ENCODE measurements around the gene FRY.

The FRY gene

DNA sequence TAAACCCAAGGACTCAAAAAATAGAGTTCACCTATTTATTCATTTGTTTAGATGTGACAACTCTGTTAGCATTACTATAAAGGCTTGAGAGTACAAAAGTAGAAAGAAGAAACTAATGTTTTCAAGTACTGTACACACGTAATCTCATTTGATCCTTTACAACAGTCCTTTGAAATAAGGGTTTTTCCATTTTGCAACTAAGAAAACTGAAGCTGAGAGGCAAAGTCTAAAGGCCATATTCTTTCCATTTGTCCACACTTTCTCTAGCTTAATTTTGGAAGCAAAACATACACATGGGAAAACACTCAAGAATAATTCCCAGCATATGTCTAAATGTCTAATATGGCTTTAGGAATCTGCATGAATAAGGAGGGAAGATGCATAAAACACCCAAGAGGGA is 249.5 kb downstream of the FRY start:
- Mint-ChIP-seq H3K4me1 (ENCODE audit: low read depth) (no peaks in the 10 kb centered on the region), H3K27ac (no peak overlapping the region), H3K4me3 (no peak overlapping the region), H3K9me3 (ENCODE audit: low read depth) (no peaks in the 10 kb centered on the region), H3K36me3 (no peaks in the 10 kb centered on the region), H3K27me3 (no peaks in the 10 kb centered on the region)

DNA sequence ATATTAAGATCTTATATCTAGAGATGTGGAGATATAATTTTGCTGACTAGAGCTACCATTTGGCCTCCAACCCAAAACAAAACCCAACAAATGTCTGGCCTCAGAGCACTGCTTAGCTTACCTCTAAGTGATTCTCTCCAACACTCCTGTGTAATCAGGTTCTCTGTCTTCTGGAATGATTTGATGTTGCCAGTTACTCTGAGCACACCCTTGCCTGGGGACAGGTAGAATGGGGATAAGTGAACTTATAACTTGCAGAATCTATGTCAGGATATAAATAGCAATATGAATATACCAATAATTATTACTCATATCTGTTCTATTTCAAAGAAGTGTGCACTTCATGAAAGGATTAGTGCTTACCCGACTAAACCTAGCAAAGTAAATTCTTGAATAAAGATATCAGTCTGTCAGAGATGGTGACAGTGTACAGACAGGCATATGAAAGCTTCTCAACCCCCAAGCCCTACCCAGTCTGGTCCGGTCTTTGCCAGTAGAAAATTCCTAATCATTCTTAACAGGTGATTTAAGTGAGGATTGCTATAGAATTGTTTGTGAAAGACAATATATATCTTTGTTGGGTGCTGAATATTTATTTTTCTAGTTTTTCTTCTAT is 250.6 kb downstream of the FRY start:
- Mint-ChIP-seq H3K36me3 (no peaks in the 10 kb centered on the region), H3K4me3 (no peak overlapping the region), H3K27ac (no peak overlapping the region), H3K4me1 (ENCODE audit: low read depth) (no peaks in the 10 kb centered on the region), H3K27me3 (no peaks in the 10 kb centered on the region), H3K9me3 (ENCODE audit: low read depth) (no peaks in the 10 kb centered on the region)

DNA sequence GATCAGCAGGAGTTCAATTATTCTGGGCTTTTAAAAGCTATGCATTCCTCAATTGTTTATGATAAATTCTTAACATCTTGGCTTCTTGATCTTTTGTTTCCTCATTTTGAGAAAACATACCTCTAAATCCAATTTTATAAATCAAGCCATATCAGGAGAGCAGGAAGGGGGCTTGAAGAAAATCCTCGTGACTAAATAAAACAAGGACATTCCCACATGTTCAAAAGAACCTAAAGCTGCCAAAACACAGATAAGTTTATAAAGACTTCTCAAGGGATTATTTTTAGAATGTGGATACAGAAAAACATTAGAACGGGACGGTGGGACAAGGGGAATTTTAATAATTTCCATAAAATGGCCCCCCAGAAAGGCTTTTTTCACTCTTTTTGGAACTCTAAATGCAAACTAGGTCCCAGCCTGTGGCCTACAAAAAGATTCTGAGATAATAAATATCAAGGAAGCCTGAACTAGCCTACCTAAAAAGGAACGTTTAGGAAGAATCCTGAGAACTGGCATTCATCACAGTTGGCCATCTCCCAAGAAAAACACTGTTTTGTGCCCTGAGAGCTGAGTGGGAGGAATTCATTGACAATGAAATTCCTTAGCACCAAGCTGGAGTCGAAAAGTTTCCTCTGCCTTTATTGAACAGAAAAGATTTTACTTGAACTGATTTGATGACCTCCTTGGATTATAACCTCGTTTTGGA is 253.5 kb downstream of the FRY start:
- no peaks in the 10 kb centered on the region for H3K36me3 Mint-ChIP-seq
- H3K4me3 Mint-ChIP-seq = no peak overlapping the region
- no peak overlapping the region for H3K27ac Mint-ChIP-seq
- no peaks in the 10 kb centered on the region for H3K9me3 Mint-ChIP-seq (ENCODE audit: low read depth)
- no peaks in the 10 kb centered on the region for H3K4me1 Mint-ChIP-seq (ENCODE audit: low read depth)
- H3K27me3 Mint-ChIP-seq = no peaks in the 10 kb centered on the region

DNA sequence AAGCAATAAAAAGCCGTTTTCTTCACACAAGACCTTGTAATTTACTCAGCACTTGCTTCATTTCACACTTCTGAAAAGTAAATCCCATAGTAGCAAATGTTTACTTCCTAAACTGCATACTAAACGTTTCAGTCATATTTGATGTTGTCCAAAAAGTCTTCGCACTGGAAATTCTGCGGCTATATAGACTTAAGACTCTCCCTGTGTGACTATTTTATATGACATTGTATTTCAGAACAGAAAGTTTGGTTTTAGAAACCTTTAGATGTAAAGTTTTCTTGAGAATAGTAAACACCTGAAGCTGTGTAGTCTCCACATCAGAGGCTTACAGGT is 254.0 kb downstream of the FRY start:
- no peaks in the 10 kb centered on the region for H3K4me1 Mint-ChIP-seq (ENCODE audit: low read depth)
- no peaks in the 10 kb centered on the region for H3K27me3 Mint-ChIP-seq
- H3K36me3 Mint-ChIP-seq = no peaks in the 10 kb centered on the region
- H3K27ac Mint-ChIP-seq = no peak overlapping the region
- no peaks in the 10 kb centered on the region for H3K9me3 Mint-ChIP-seq (ENCODE audit: low read depth)
- no peak overlapping the region for H3K4me3 Mint-ChIP-seq

DNA sequence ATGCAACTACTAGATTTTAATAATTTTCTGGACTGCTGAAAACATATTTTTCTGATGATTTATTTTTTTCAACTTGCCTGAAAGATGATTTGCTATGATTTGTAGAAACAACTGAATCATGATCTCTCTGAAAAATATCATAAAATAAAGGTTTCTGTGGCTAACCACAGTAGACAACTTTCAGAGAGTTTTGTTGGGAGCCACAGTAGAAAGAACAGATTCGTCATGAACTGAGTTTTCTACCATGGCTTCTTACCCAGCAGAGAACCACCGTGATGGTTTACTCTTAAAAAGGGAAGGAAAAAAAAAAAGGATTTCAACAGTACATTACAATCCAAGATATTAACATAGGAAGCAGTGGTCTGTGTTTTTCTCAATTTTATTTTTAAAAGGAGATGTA is 265.6 kb downstream of the FRY start:
- Mint-ChIP-seq H3K27ac (no peak overlapping the region), H3K9me3 (ENCODE audit: low read depth) (no peaks in the 10 kb centered on the region), H3K36me3 (no peaks in the 10 kb centered on the region), H3K4me3 (no peak overlapping the region), H3K27me3 (peaks cover 14% of the 10 kb centered on the region), H3K4me1 (ENCODE audit: low read depth) (no peaks in the 10 kb centered on the region)

DNA sequence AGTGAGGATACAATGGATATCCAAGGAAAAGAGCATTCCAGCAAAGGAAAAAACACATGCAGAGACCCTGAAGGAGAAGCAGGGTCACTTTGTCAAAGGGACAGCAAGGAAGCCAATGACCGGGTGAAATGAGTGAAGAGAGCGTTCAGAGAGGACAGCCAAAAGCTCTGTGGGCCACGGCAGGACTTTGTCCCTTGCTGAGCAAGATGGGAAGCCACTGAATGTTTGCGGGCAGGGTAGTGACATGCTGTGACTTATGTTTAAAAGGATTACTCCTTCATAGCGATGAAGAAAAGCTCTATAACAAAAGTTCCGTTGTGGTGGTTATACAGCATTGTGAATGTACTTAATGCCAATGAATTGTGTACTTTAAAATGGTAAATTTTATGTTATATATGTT is 267.1 kb downstream of the FRY start:
- Mint-ChIP-seq H3K4me3 (no peak overlapping the region), H3K27ac (no peak overlapping the region), H3K9me3 (ENCODE audit: low read depth) (no peaks in the 10 kb centered on the region), H3K4me1 (ENCODE audit: low read depth) (no peaks in the 10 kb centered on the region), H3K36me3 (no peaks in the 10 kb centered on the region), H3K27me3 (peaks cover 14% of the 10 kb centered on the region)

DNA sequence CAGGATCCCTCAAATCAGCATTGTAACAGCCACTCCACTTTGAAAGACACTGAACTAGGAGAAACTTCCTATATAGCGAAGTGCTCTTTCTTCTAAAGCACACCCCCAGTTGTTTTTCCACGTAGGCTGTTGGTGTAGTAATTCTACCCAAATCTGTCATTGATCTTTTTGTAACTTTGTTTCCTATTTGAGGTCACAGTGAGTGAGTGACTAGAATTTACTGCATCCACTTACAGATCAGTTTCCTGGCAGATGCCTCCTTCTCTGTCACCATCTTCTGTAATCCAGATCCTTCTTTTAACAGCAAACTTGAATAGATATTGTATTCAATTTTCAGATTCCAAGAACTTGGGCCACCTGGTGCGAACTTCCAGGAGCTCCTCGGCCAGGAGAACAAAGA is 268.3 kb downstream of the FRY start:
- Mint-ChIP-seq H3K9me3 (ENCODE audit: low read depth) (no peaks in the 10 kb centered on the region), H3K27me3 (peaks cover 16% of the 10 kb centered on the region), H3K27ac (no peak overlapping the region), H3K36me3 (no peaks in the 10 kb centered on the region), H3K4me3 (no peak overlapping the region), H3K4me1 (ENCODE audit: low read depth) (no peaks in the 10 kb centered on the region)

DNA sequence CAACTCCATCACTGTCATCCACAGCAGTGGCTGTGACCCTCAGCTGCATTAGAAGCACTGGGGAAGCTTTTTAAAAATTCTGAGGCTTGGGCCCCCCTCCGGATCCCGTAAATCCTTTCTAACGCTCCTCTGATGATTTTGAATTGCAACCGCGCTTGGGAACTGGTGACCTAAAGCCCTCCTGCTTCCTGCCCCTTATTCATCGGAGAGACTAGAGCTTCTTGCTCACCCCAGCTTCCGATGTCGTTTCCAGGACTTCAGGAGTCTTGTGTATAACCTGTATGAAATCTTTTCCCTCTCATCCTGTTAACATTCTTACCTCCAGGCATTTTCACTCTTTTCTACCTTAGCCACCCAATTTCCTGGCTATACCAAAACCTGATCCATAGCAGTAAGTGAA is 268.8 kb downstream of the FRY start:
- no peaks in the 10 kb centered on the region for H3K4me1 Mint-ChIP-seq (ENCODE audit: low read depth)
- no peaks in the 10 kb centered on the region for H3K9me3 Mint-ChIP-seq (ENCODE audit: low read depth)
- no peaks in the 10 kb centered on the region for H3K36me3 Mint-ChIP-seq
- no peak overlapping the region for H3K27ac Mint-ChIP-seq
- peaks cover 16% of the 10 kb centered on the region for H3K27me3 Mint-ChIP-seq
- H3K4me3 Mint-ChIP-seq = no peak overlapping the region

DNA sequence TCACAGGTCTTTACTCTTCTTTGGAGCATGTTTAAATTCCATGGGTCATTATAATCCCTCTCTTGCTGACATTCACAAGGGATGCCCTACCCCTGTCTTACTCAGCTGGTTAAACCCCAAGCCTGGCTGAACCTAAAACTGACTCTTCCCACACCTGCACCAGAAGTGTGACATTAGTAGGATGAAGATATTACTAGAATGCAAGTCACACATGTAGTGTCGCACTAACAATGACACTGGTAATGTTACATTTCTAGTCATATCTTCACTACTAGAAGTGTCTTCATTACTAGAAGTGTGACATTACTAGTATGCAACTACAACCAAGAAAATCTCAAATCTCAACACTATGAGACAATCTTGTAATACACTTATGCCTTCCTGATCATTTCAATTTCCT is 269.3 kb downstream of the FRY start:
- Mint-ChIP-seq H3K36me3 (no peaks in the 10 kb centered on the region), H3K9me3 (ENCODE audit: low read depth) (no peaks in the 10 kb centered on the region), H3K27me3 (peaks cover 16% of the 10 kb centered on the region), H3K4me3 (no peak overlapping the region), H3K4me1 (ENCODE audit: low read depth) (no peaks in the 10 kb centered on the region), H3K27ac (no peak overlapping the region)

DNA sequence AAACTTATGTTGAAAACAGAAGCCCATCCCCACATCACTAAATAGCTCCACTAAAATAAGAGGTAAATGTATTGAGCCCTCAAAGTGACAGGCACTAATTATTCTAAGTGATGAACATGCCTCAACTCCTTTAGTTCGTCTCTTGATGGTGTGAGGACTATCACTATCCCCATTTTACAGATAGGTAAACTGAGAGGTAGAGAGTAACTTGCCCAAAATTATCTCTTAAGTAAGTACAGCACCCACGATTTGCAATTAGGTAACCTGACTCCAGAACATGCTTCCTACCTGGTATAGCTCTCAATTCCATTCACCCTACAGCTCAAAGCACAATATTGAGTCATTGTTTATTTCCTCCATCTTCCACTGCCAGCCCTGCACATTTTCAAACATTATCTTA is 270.9 kb downstream of the FRY start:
- Mint-ChIP-seq H3K4me1 (ENCODE audit: low read depth) (no peaks in the 10 kb centered on the region), H3K27me3 (peaks cover 13% of the 10 kb centered on the region), H3K36me3 (no peaks in the 10 kb centered on the region), H3K27ac (no peak overlapping the region), H3K4me3 (no peak overlapping the region), H3K9me3 (ENCODE audit: low read depth) (no peaks in the 10 kb centered on the region)

DNA sequence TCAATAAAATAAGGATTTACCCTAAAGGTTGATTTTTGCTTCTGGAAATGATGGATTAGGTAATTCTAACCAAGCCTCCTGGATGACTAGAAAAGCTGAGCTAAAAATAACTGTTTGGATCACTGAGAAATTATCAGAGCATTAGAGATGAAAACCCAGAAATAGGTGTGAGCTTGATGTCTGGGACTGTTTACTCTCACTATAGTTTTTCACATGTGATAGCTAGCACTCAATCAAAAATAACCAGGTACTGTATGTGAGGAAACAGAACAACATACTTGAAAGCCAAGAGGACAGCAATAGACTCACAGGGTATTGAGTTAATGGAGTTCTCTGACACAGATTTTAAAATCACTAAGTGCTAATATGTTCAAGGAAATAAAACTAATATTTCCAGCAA is 274.1 kb downstream of the FRY start:
- H3K36me3 Mint-ChIP-seq = no peaks in the 10 kb centered on the region
- H3K9me3 Mint-ChIP-seq (ENCODE audit: low read depth) = no peaks in the 10 kb centered on the region
- peaks cover 2% of the 10 kb centered on the region for H3K27me3 Mint-ChIP-seq
- H3K4me1 Mint-ChIP-seq (ENCODE audit: low read depth) = peaks cover 10% of the 10 kb centered on the region
- no peak overlapping the region for H3K4me3 Mint-ChIP-seq
- no peak overlapping the region for H3K27ac Mint-ChIP-seq

DNA sequence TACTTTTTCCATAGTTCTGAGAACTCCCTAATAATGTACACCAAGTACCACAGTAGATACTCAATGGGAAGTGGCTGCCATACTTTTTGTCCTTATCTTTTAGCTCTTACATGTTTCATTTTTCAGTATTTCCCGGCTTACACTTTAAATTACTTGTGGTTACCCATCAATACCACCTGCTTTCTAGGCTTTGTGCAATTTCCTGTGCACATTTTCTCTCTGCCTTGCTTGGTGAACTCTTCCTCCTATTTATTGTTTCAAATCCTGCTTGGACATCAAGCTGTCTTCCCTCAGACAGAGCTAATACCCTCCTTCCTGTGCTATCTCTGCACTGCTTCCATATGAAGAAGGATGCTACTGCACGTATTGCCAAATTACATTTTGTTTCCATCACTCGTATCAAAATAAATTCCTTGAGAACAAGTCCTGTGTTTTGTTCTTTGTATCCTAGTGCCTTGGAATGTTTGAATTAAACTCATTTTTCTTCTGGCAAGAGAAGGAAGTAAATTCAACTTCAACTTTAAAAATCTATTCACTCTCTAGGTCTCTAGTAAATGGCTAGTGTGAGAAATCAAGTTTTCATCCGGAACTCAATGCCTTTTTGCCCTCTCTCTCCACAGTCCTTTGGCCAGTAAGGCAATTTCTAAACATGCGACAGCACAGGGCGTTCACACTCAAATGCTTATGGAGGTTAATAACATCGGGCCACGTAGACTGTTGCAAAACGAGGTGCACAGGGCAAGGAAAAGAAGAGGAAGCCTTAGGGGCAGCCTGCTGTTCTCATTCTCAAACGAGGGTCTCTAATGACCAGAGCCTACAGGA is 277.9 kb downstream of the FRY start:
- no peaks in the 10 kb centered on the region for H3K27me3 Mint-ChIP-seq
- H3K36me3 Mint-ChIP-seq = no peaks in the 10 kb centered on the region
- H3K4me3 Mint-ChIP-seq = no peak overlapping the region
- no peaks in the 10 kb centered on the region for H3K9me3 Mint-ChIP-seq (ENCODE audit: low read depth)
- no peak overlapping the region for H3K27ac Mint-ChIP-seq
- peaks cover 10% of the 10 kb centered on the region for H3K4me1 Mint-ChIP-seq (ENCODE audit: low read depth)

DNA sequence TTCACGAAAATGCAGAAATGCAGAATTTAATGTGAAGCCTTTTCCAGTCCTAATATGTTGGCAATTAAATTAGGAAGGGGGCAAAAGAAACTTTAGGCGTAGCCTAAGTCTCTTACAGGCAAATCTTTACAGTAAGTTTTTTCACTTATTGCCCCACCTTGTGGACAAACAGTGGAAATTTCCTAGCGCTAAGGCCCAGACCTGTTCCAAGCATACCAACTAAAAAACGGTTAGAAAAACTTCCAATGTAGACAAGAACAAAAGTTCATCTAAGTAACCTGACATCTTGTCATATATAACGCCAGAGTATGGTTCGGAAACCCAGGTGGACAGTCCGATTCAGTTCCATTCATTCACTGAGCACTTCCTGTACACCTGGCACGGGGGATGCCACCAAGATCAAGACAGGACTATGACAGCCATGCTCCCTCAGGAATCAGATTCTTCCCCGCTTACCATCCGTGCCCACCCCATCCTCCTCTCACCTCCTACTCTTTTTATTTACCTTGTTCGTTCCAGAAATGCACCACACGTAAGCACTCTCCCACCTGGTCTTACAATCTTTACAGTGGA is 278.6 kb downstream of the FRY start:
- Mint-ChIP-seq H3K36me3 (no peaks in the 10 kb centered on the region), H3K27ac (no peak overlapping the region), H3K4me1 (ENCODE audit: low read depth) (peaks cover 15% of the 10 kb centered on the region), H3K9me3 (ENCODE audit: low read depth) (no peaks in the 10 kb centered on the region), H3K4me3 (no peak overlapping the region), H3K27me3 (no peaks in the 10 kb centered on the region)

DNA sequence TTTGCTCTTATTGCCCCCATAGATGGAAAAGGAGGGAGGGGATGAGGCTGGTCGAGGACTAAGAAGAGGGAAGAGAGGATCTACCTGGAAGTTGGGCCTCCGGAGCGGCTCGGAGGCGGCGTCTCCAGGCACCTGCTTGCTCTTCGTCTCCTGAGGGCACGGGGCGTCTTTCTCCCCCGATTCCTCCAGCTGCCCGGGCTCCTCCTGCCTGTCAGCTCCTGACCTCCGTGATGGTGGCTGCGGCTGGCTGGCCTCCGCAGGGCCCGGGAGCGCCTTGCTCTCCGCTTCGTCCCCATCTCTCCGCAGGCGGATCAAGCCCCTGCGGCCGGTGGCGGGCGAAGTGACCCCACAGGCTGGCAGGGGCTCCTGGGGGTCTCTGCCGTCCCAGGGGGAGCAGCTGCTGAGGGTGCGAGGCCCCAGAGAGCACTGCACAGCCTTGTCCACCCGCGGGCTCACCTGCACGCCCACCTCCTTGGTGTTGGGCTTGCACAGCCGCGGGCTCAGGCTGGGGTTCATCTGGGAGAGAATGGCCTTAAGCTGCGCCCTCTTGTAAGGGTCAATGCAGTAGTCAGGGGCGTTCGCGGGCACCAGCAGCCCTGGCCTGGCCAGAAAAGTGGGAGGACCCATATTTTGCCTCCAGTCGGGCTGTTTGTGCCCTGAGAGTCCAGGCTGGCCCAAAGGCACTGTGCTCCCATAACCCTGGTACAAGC is 279.8 kb downstream of the FRY start:
- no peaks in the 10 kb centered on the region for H3K36me3 Mint-ChIP-seq
- H3K27ac Mint-ChIP-seq = no peak overlapping the region
- no peaks in the 10 kb centered on the region for H3K27me3 Mint-ChIP-seq
- no peaks in the 10 kb centered on the region for H3K9me3 Mint-ChIP-seq (ENCODE audit: low read depth)
- peaks cover 18% of the 10 kb centered on the region for H3K4me1 Mint-ChIP-seq (ENCODE audit: low read depth)
- no peak overlapping the region for H3K4me3 Mint-ChIP-seq

Measured in activated naive CD8-positive, alpha-beta T cell (primary cell).